ENCODE measurements around the gene MDH1B.

MDH1B gene

GRCh38 chr2:206713746-206714145 is 51.4 kb downstream of the MDH1B start:
- no peak for TF ChIP-seq CTCF (conservative IDR thresholded peaks at IDR 0.05; ENCODE audit: low read depth, low read length)

GRCh38 chr2:206708286-206708685 is 56.8 kb downstream of the MDH1B start:
- H3K4me3 ChIP-seq (ENCODE audit: low read length): no peak overlapping the region
- TF ChIP-seq CTCF (conservative IDR thresholded peaks at IDR 0.05; ENCODE audit: low read depth, low read length): no peak
- no peak for DNase-seq (ENCODE audit: low read depth)

More at GRCh38 chr2:206713746-206714145, 51.4 kb downstream of the MDH1B start:
- no peak for DNase-seq (ENCODE audit: low read depth)
- no peak overlapping the region for H3K4me3 ChIP-seq (ENCODE audit: low read length)

GRCh38 chr2:206707164-206707701 is 57.9 kb downstream of the MDH1B start:
- H3K4me3 ChIP-seq (ENCODE audit: low read length): no peak overlapping the region
- no peak for TF ChIP-seq CTCF (conservative IDR thresholded peaks at IDR 0.05; ENCODE audit: low read depth, low read length)
- no peak for DNase-seq (ENCODE audit: low read depth)

GRCh38 chr2:206701952-206702605 is 63.0 kb downstream of the MDH1B start:
- no peak for DNase-seq (ENCODE audit: low read depth)
- TF ChIP-seq CTCF (conservative IDR thresholded peaks at IDR 0.05; ENCODE audit: low read depth, low read length): no peak

GRCh38 chr2:206700156-206700555 is 65.0 kb downstream of the MDH1B start:
- DNase-seq (ENCODE audit: low read depth): no peak
- H3K4me3 ChIP-seq (ENCODE audit: low read length): no peak overlapping the region
- no peak for TF ChIP-seq CTCF (conservative IDR thresholded peaks at IDR 0.05; ENCODE audit: low read depth, low read length)

More at GRCh38 chr2:206701952-206702605, 63.0 kb downstream of the MDH1B start:
- no peak overlapping the region for H3K4me3 ChIP-seq (ENCODE audit: low read length)

GRCh38 chr2:206698811-206699210 is 66.3 kb downstream of the MDH1B start:
- TF ChIP-seq CTCF (conservative IDR thresholded peaks at IDR 0.05; ENCODE audit: low read depth, low read length): no peak
- DNase-seq (ENCODE audit: low read depth): no peak
- H3K4me3 ChIP-seq (ENCODE audit: low read length): no peak overlapping the region

- TF ChIP-seq CTCF (conservative IDR thresholded peaks at IDR 0.05; ENCODE audit: low read depth, low read length): no peak
- no peak overlapping the region for H3K4me3 ChIP-seq (ENCODE audit: low read length)
- peak; percentile 1 for DNase-seq (ENCODE audit: low read depth)
Measured at GRCh38 chr2:206696910-206697309, 68.2 kb downstream of the MDH1B start.
